HEK293T (cell line): ENCODE results near the gene FAM20C.

Experiments used
- FOXA1 ChIP-seq: fragments of 450-650 bp; IDR thresholded peaks from 2 replicates; pipeline ENCODE4 v1.6.1; 2016; ENCODE audit warnings: mild to moderate bottlenecking
- FOXM1 ChIP-seq: fragments of 450-650 bp; IDR thresholded peaks from 2 replicates; pipeline ENCODE4 v1.6.1; 2017; ENCODE audit warnings: mild to moderate bottlenecking, borderline replicate concordance
- L3MBTL2 ChIP-seq: fragments of 450-650 bp; conservative IDR thresholded peaks from 2 replicates; pipeline ENCODE4 v1.6.1; 2016; ENCODE audit warnings: mild to moderate bottlenecking
- SUZ12 ChIP-seq: fragments of 450-650 bp; IDR thresholded peaks from 2 replicates; pipeline ENCODE4 v1.6.1; 2016; ENCODE audit warnings: mild to moderate bottlenecking

- TF ChIP-seq SUZ12: no peak
- TF ChIP-seq FOXA1: no peak
- TF ChIP-seq FOXM1: no peak
- no peak for TF ChIP-seq L3MBTL2
Measured at GRCh38 chr7:193481-194251, 1.3 kb downstream of the FAM20C start.
